Neural progenitor cell (in vitro differentiated cells): ENCODE measurements around the gene SAG.

Experiments
- CTCF ChIP-seq: fragments of 200-600 bp; sonication (generic); IDR thresholded peaks from 2 replicates; pipeline ENCODE4 v1.5.1; 2017; ENCODE audit warnings: antibody characterized with exemption, mild to moderate bottlenecking
- EZH2 ChIP-seq: fragments of 200-600 bp; sonication (generic); IDR thresholded peaks from 2 replicates; pipeline ENCODE4 v1.6.1; 2017; ENCODE audit warnings: antibody characterized with exemption, mild to moderate bottlenecking, moderate library complexity
- EZH2phosphoT487 ChIP-seq: fragments of 200-600 bp; sonication (generic); IDR thresholded peaks from 2 replicates; pipeline ENCODE4 v1.6.1; 2017; ENCODE audit warnings: antibody characterized with exemption

- TF ChIP-seq EZH2phosphoT487 = no peak
- no peak for TF ChIP-seq CTCF
- TF ChIP-seq EZH2 = no peak
These were observed 37.2 kb upstream of the SAG start for GRCh38 chr2:233270366-233270765.
